ENCODE data around the gene DAP.

DNA sequence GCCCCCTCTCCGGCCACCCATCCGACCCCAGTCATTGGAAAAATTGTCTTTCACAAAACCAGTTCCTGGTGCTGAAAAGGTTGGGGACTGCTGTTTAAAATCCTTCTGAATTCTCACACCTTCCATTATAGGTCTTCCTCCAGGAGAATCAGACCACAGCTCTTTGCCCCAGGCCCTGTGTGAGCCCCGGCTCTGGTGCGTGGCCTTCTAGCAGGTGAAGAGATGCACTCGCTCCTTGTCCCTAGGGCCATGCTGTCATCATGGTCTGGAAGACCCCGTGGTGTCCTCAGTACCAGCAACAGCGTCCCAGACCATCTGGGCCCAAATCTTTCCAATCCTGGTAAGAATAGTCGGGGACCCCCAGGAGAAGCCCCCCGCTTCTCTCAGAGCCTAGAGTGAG, 95.2 kb downstream of the DAP start:
- TF ChIP-seq, protein P1, sequence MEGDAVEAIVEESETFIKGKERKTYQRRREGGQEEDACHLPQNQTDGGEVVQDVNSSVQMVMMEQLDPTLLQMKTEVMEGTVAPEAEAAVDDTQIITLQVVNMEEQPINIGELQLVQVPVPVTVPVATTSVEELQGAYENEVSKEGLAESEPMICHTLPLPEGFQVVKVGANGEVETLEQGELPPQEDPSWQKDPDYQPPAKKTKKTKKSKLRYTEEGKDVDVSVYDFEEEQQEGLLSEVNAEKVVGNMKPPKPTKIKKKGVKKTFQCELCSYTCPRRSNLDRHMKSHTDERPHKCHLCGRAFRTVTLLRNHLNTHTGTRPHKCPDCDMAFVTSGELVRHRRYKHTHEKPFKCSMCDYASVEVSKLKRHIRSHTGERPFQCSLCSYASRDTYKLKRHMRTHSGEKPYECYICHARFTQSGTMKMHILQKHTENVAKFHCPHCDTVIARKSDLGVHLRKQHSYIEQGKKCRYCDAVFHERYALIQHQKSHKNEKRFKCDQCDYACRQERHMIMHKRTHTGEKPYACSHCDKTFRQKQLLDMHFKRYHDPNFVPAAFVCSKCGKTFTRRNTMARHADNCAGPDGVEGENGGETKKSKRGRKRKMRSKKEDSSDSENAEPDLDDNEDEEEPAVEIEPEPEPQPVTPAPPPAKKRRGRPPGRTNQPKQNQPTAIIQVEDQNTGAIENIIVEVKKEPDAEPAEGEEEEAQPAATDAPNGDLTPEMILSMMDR (IDR thresholded peaks at IDR 0.05), result no peak
- TF ChIP-seq POLR2A (IDR thresholded peaks at IDR 0.05), result no peak
- no peak for TF ChIP-seq EP300 (IDR thresholded peaks at IDR 0.05)
